ENCODE measurements around the gene FMO1.

Gene FMO1

GRCh38 chr1:171258943-171259342, 10.6 kb downstream of the FMO1 start:
- no peak for DNase-seq (ENCODE audit: low read depth)
- Histone ChIP-seq H3K9me3 (ENCODE audit: control insufficient read depth, low read length) (no peaks in the 10 kb centered on the region), H3K27me3 (replicated peaks; ENCODE audit: control insufficient read depth, insufficient read depth, low read length) (no peaks in the 10 kb centered on the region), H3K9ac (ENCODE audit: low read length) (peak overlapping the region; percentile 21), H3K4me1 (ENCODE audit: control insufficient read depth, insufficient read depth, low read length) (peaks cover 33% of the 10 kb centered on the region), H3K4me3 (ENCODE audit: low read length) (no peak overlapping the region), H3K36me3 (ENCODE audit: control insufficient read depth, insufficient read depth, low read length, severe bottlenecking) (no peaks in the 10 kb centered on the region)

- DNase-seq (ENCODE audit: low read depth): no peak
- Histone ChIP-seq H3K4me1 (ENCODE audit: control insufficient read depth, insufficient read depth, low read length) (peaks cover 38% of the 10 kb centered on the region), H3K27me3 (replicated peaks; ENCODE audit: control insufficient read depth, insufficient read depth, low read length) (no peaks in the 10 kb centered on the region), H3K9me3 (ENCODE audit: control insufficient read depth, low read length) (no peaks in the 10 kb centered on the region), H3K9ac (ENCODE audit: low read length) (no peak overlapping the region), H3K4me3 (ENCODE audit: low read length) (no peak overlapping the region), H3K36me3 (ENCODE audit: control insufficient read depth, insufficient read depth, low read length, severe bottlenecking) (no peaks in the 10 kb centered on the region)
These were observed 13.0 kb downstream of the FMO1 start for GRCh38 chr1:171261336-171261735.

- H3K9ac ChIP-seq (ENCODE audit: low read length): no peak overlapping the region
These were observed 15.6 kb downstream of the FMO1 start for GRCh38 chr1:171263901-171264300.

GRCh38 chr1:171265686-171266085, 17.4 kb downstream of the FMO1 start:
- Histone ChIP-seq H3K36me3 (ENCODE audit: control insufficient read depth, insufficient read depth, low read length, severe bottlenecking) (no peaks in the 10 kb centered on the region), H3K27me3 (replicated peaks; ENCODE audit: control insufficient read depth, insufficient read depth, low read length) (no peaks in the 10 kb centered on the region), H3K9me3 (ENCODE audit: control insufficient read depth, low read length) (no peaks in the 10 kb centered on the region), H3K9ac (ENCODE audit: low read length) (no peak overlapping the region), H3K4me3 (ENCODE audit: low read length) (no peak overlapping the region), H3K4me1 (ENCODE audit: control insufficient read depth, insufficient read depth, low read length) (peaks cover 22% of the 10 kb centered on the region)
- no peak for DNase-seq (ENCODE audit: low read depth)

More at GRCh38 chr1:171263901-171264300, 15.6 kb downstream of the FMO1 start:
- H3K4me1 ChIP-seq (ENCODE audit: control insufficient read depth, insufficient read depth, low read length): peaks cover 26% of the 10 kb centered on the region
- H3K36me3 ChIP-seq (ENCODE audit: control insufficient read depth, insufficient read depth, low read length, severe bottlenecking): no peaks in the 10 kb centered on the region
- DNase-seq (ENCODE audit: low read depth): peak; percentile 73
- H3K4me3 ChIP-seq (ENCODE audit: low read length): no peak overlapping the region
- no peaks in the 10 kb centered on the region for H3K9me3 ChIP-seq (ENCODE audit: control insufficient read depth, low read length)
- H3K27me3 ChIP-seq (replicated peaks; ENCODE audit: control insufficient read depth, insufficient read depth, low read length): no peaks in the 10 kb centered on the region

- Histone ChIP-seq H3K4me3 (ENCODE audit: low read length) (no peak overlapping the region), H3K9ac (ENCODE audit: low read length) (no peak overlapping the region), H3K27me3 (replicated peaks; ENCODE audit: control insufficient read depth, insufficient read depth, low read length) (no peaks in the 10 kb centered on the region), H3K9me3 (ENCODE audit: control insufficient read depth, low read length) (no peaks in the 10 kb centered on the region), H3K36me3 (ENCODE audit: control insufficient read depth, insufficient read depth, low read length, severe bottlenecking) (no peaks in the 10 kb centered on the region), H3K4me1 (ENCODE audit: control insufficient read depth, insufficient read depth, low read length) (peaks cover 22% of the 10 kb centered on the region)
- no peak for DNase-seq (ENCODE audit: low read depth)
These were observed 18.6 kb downstream of the FMO1 start for GRCh38 chr1:171266930-171267329.

GRCh38 chr1:171267391-171267790, 19.1 kb downstream of the FMO1 start:
- peak; percentile 38 for DNase-seq (ENCODE audit: low read depth)
- Histone ChIP-seq H3K9me3 (ENCODE audit: control insufficient read depth, low read length) (no peaks in the 10 kb centered on the region), H3K4me3 (ENCODE audit: low read length) (no peak overlapping the region), H3K27me3 (replicated peaks; ENCODE audit: control insufficient read depth, insufficient read depth, low read length) (no peaks in the 10 kb centered on the region), H3K9ac (ENCODE audit: low read length) (no peak overlapping the region), H3K4me1 (ENCODE audit: control insufficient read depth, insufficient read depth, low read length) (peaks cover 22% of the 10 kb centered on the region), H3K36me3 (ENCODE audit: control insufficient read depth, insufficient read depth, low read length, severe bottlenecking) (no peaks in the 10 kb centered on the region)

- Histone ChIP-seq H3K9me3 (ENCODE audit: control insufficient read depth, low read length) (no peaks in the 10 kb centered on the region), H3K36me3 (ENCODE audit: control insufficient read depth, insufficient read depth, low read length, severe bottlenecking) (no peaks in the 10 kb centered on the region), H3K4me3 (ENCODE audit: low read length) (no peak overlapping the region), H3K9ac (ENCODE audit: low read length) (no peak overlapping the region), H3K27me3 (replicated peaks; ENCODE audit: control insufficient read depth, insufficient read depth, low read length) (no peaks in the 10 kb centered on the region), H3K4me1 (ENCODE audit: control insufficient read depth, insufficient read depth, low read length) (peaks cover 17% of the 10 kb centered on the region)
- no peak for DNase-seq (ENCODE audit: low read depth)
These were observed 22.5 kb downstream of the FMO1 start for GRCh38 chr1:171270806-171271205.

- Histone ChIP-seq H3K9ac (ENCODE audit: low read length) (no peak overlapping the region), H3K9me3 (ENCODE audit: control insufficient read depth, low read length) (no peaks in the 10 kb centered on the region), H3K27me3 (replicated peaks; ENCODE audit: control insufficient read depth, insufficient read depth, low read length) (peaks cover 3% of the 10 kb centered on the region), H3K4me3 (ENCODE audit: low read length) (no peak overlapping the region), H3K4me1 (ENCODE audit: control insufficient read depth, insufficient read depth, low read length) (no peaks in the 10 kb centered on the region), H3K36me3 (ENCODE audit: control insufficient read depth, insufficient read depth, low read length, severe bottlenecking) (no peaks in the 10 kb centered on the region)
- no peak for DNase-seq (ENCODE audit: low read depth)
These were observed 29.2 kb downstream of the FMO1 start for GRCh38 chr1:171277534-171277933.

GRCh38 chr1:171279234-171279633, 30.9 kb downstream of the FMO1 start:
- Histone ChIP-seq H3K4me3 (ENCODE audit: low read length) (no peak overlapping the region), H3K9ac (ENCODE audit: low read length) (no peak overlapping the region), H3K36me3 (ENCODE audit: control insufficient read depth, insufficient read depth, low read length, severe bottlenecking) (no peaks in the 10 kb centered on the region), H3K9me3 (ENCODE audit: control insufficient read depth, low read length) (no peaks in the 10 kb centered on the region), H3K4me1 (ENCODE audit: control insufficient read depth, insufficient read depth, low read length) (no peaks in the 10 kb centered on the region), H3K27me3 (replicated peaks; ENCODE audit: control insufficient read depth, insufficient read depth, low read length) (peaks cover 3% of the 10 kb centered on the region)
- DNase-seq (ENCODE audit: low read depth): no peak

- Histone ChIP-seq H3K9me3 (ENCODE audit: control insufficient read depth, low read length) (no peaks in the 10 kb centered on the region), H3K27me3 (replicated peaks; ENCODE audit: control insufficient read depth, insufficient read depth, low read length) (peaks cover 3% of the 10 kb centered on the region), H3K9ac (ENCODE audit: low read length) (no peak overlapping the region), H3K4me3 (ENCODE audit: low read length) (no peak overlapping the region), H3K36me3 (ENCODE audit: control insufficient read depth, insufficient read depth, low read length, severe bottlenecking) (no peaks in the 10 kb centered on the region), H3K4me1 (ENCODE audit: control insufficient read depth, insufficient read depth, low read length) (no peaks in the 10 kb centered on the region)
- DNase-seq (ENCODE audit: low read depth): no peak
These were observed 31.4 kb downstream of the FMO1 start for GRCh38 chr1:171279678-171280077.

GRCh38 chr1:171280599-171280998, 32.3 kb downstream of the FMO1 start:
- H3K9ac ChIP-seq (ENCODE audit: low read length): no peak overlapping the region
- H3K36me3 ChIP-seq (ENCODE audit: control insufficient read depth, insufficient read depth, low read length, severe bottlenecking): no peaks in the 10 kb centered on the region
- no peaks in the 10 kb centered on the region for H3K9me3 ChIP-seq (ENCODE audit: control insufficient read depth, low read length)
- no peak for DNase-seq (ENCODE audit: low read depth)
- H3K27me3 ChIP-seq (replicated peaks; ENCODE audit: control insufficient read depth, insufficient read depth, low read length): peaks cover 3% of the 10 kb centered on the region
- H3K4me1 ChIP-seq (ENCODE audit: control insufficient read depth, insufficient read depth, low read length): no peaks in the 10 kb centered on the region
- no peak overlapping the region for H3K4me3 ChIP-seq (ENCODE audit: low read length)

GRCh38 chr1:171286032-171286705, 37.9 kb downstream of the FMO1 start:
- H3K4me3 ChIP-seq (ENCODE audit: low read length): no peak overlapping the region
- peak; percentile 36 for DNase-seq (ENCODE audit: low read depth)
- no peak overlapping the region for H3K9ac ChIP-seq (ENCODE audit: low read length)
- no peaks in the 10 kb centered on the region for H3K36me3 ChIP-seq (ENCODE audit: control insufficient read depth, insufficient read depth, low read length, severe bottlenecking)
- no peaks in the 10 kb centered on the region for H3K4me1 ChIP-seq (ENCODE audit: control insufficient read depth, insufficient read depth, low read length)
- H3K27me3 ChIP-seq (replicated peaks; ENCODE audit: control insufficient read depth, insufficient read depth, low read length): no peaks in the 10 kb centered on the region
- H3K9me3 ChIP-seq (ENCODE audit: control insufficient read depth, low read length): no peaks in the 10 kb centered on the region

All from adipocyte (in vitro differentiated cells).